ENCODE measurements around the gene TBCD. TPM values are rescaled to one million over a fixed set of nuclear protein-coding genes. Genes with fewer than 3 reads are reported as not detected.
A peak's percentile ranks its signal among the peaks of the same experiment; 100 is the strongest.

TBCD gene
- total RNA-seq, 1 donor from 2014 or later: 59.8 TPM

- Mint-ChIP-seq H3K36me3 (ENCODE audit: low read depth) (peaks cover 2% of the 10 kb centered on the region), H3K27ac (ENCODE audit: unreplicated experiment) (peak overlapping the region; percentile 79), H3K9me3 (ENCODE audit: low read depth) (no peaks in the 10 kb centered on the region), H3K4me3 (ENCODE audit: unreplicated experiment) (no peak overlapping the region), H3K27me3 (ENCODE audit: low read depth) (no peaks in the 10 kb centered on the region), H3K4me1 (ENCODE audit: low read depth) (peaks cover 52% of the 10 kb centered on the region)
- DNase-seq (ENCODE audit: low spot score): peak; percentile 25
- no peak for TF ChIP-seq CTCF (IDR thresholded peaks at IDR 0.05)
Observed at GRCh38 chr17:82863941-82864712, 112.3 kb downstream of the TBCD start.

- Mint-ChIP-seq H3K27ac (ENCODE audit: unreplicated experiment) (peak overlapping the region; percentile 53), H3K36me3 (ENCODE audit: low read depth) (peaks cover 2% of the 10 kb centered on the region), H3K4me1 (ENCODE audit: low read depth) (peaks cover 46% of the 10 kb centered on the region), H3K4me3 (ENCODE audit: unreplicated experiment) (no peak overlapping the region), H3K9me3 (ENCODE audit: low read depth) (no peaks in the 10 kb centered on the region), H3K27me3 (ENCODE audit: low read depth) (no peaks in the 10 kb centered on the region)
- no peak for TF ChIP-seq CTCF (IDR thresholded peaks at IDR 0.05)
- DNase-seq (ENCODE audit: low spot score): no peak
Observed at GRCh38 chr17:82864713-82865248, 112.9 kb downstream of the TBCD start.

GRCh38 chr17:82865274-82865673 is 113.4 kb downstream of the TBCD start:
- Mint-ChIP-seq H3K9me3 (ENCODE audit: low read depth) (no peaks in the 10 kb centered on the region), H3K4me1 (ENCODE audit: low read depth) (peaks cover 41% of the 10 kb centered on the region), H3K4me3 (ENCODE audit: unreplicated experiment) (no peak overlapping the region), H3K36me3 (ENCODE audit: low read depth) (peaks cover 4% of the 10 kb centered on the region), H3K27ac (ENCODE audit: unreplicated experiment) (no peak overlapping the region), H3K27me3 (ENCODE audit: low read depth) (no peaks in the 10 kb centered on the region)
- no peak for DNase-seq (ENCODE audit: low spot score)
- no peak for TF ChIP-seq CTCF (IDR thresholded peaks at IDR 0.05)

- no peak overlapping the region for H3K4me3 Mint-ChIP-seq (ENCODE audit: unreplicated experiment)
- peak overlapping the region; percentile 74 for H3K27ac Mint-ChIP-seq (ENCODE audit: unreplicated experiment)
- no peaks in the 10 kb centered on the region for H3K9me3 Mint-ChIP-seq (ENCODE audit: low read depth)
- peaks cover 37% of the 10 kb centered on the region for H3K4me1 Mint-ChIP-seq (ENCODE audit: low read depth)
- no peak for DNase-seq (ENCODE audit: low spot score)
- TF ChIP-seq CTCF (IDR thresholded peaks at IDR 0.05): no peak
- no peaks in the 10 kb centered on the region for H3K27me3 Mint-ChIP-seq (ENCODE audit: low read depth)
- H3K36me3 Mint-ChIP-seq (ENCODE audit: low read depth): peaks cover 9% of the 10 kb centered on the region
Observed at GRCh38 chr17:82865774-82866395, 114.0 kb downstream of the TBCD start.

- no peak for DNase-seq (ENCODE audit: low spot score)
Observed at GRCh38 chr17:82866590-82867191, 114.8 kb downstream of the TBCD start.

More at GRCh38 chr17:82866590-82867191, 114.8 kb downstream of the TBCD start:
- Mint-ChIP-seq H3K27me3 (ENCODE audit: low read depth) (no peaks in the 10 kb centered on the region), H3K4me3 (ENCODE audit: unreplicated experiment) (no peak overlapping the region), H3K4me1 (ENCODE audit: low read depth) (peaks cover 37% of the 10 kb centered on the region), H3K27ac (ENCODE audit: unreplicated experiment) (peak overlapping the region; percentile 74), H3K36me3 (ENCODE audit: low read depth) (peaks cover 9% of the 10 kb centered on the region), H3K9me3 (ENCODE audit: low read depth) (no peaks in the 10 kb centered on the region)
- TF ChIP-seq CTCF (IDR thresholded peaks at IDR 0.05): no peak
